Kidney capillary endothelial cell (primary cell): ENCODE data around the gene APOL2.
"Not testable (repeated sequence)": the region's sequence is repeated elsewhere in the genome, so short reads cannot be mapped to it uniquely, and the experiment has no call there.

ENCODE experiments used
- DNase-seq: peaks from one replicate; pipeline ENCODE4 v3.0.0-alpha.2; 2018; ENCODE audit warnings: low spot score

The APOL2 gene

GRCh38 chr22:36239150-36239400, 252 bp downstream of the APOL2 start:
- DNase-seq, result no peak

- DNase-seq, result no peak
Observed at GRCh38 chr22:36238373-36239149, 766 bp downstream of the APOL2 start.

- no peak for DNase-seq
Observed at GRCh38 chr22:36237462-36238372, 1.6 kb downstream of the APOL2 start.

- no peak for DNase-seq
Observed at GRCh38 chr22:36236388-36237319, 2.7 kb downstream of the APOL2 start.

GRCh38 chr22:36235585-36235984, 3.7 kb downstream of the APOL2 start:
- no peak for DNase-seq

- DNase-seq, result no peak
Observed at GRCh38 chr22:36234919-36235318, 4.4 kb downstream of the APOL2 start.

GRCh38 chr22:36234213-36234612, 5.1 kb downstream of the APOL2 start:
- DNase-seq, result no peak

- DNase-seq, result no peak
Observed at GRCh38 chr22:36233796-36234195, 5.5 kb downstream of the APOL2 start.

- DNase-seq, result no peak
Observed at GRCh38 chr22:36232715-36233401, 6.5 kb downstream of the APOL2 start.

GRCh38 chr22:36231051-36231450, 8.3 kb downstream of the APOL2 start:
- DNase-seq, result not testable (repeated sequence)

GRCh38 chr22:36229649-36230048, 9.7 kb downstream of the APOL2 start:
- not testable (repeated sequence) for DNase-seq

- no peak for DNase-seq
Observed at GRCh38 chr22:36228944-36229343, 10.4 kb downstream of the APOL2 start.

- DNase-seq, result not testable (repeated sequence)
Observed at GRCh38 chr22:36228369-36228768, 11.0 kb downstream of the APOL2 start.

- DNase-seq, result no peak
Observed at GRCh38 chr22:36227806-36228205, 11.5 kb downstream of the APOL2 start.

- DNase-seq, result no peak
Observed at GRCh38 chr22:36227396-36227795, 11.9 kb downstream of the APOL2 start.

- DNase-seq, result no peak
Observed at GRCh38 chr22:36226189-36226588, 13.1 kb downstream of the APOL2 start.

- no peak for DNase-seq
Observed at GRCh38 chr22:36225333-36225922, 13.9 kb downstream of the APOL2 start.

GRCh38 chr22:36224245-36224644, 15.1 kb downstream of the APOL2 start:
- no peak for DNase-seq

- DNase-seq, result no peak
Observed at GRCh38 chr22:36223504-36223903, 15.8 kb downstream of the APOL2 start.

GRCh38 chr22:36222887-36223450, 16.4 kb downstream of the APOL2 start:
- DNase-seq, result no peak
